H1 (cell line): ENCODE data around the gene TJP3. TPM values are rescaled to one million over a fixed set of nuclear protein-coding genes. Genes with fewer than 3 reads are reported as not detected.

Experiments used
- CTCF ChIP-seq, 3 experiments: IDR thresholded peaks; 1 replicate in 2 of 3; 2 replicates in 1 of 3; pipeline versions ENCODE4 v1.5.1 to v1.6.1; 2011; ENCODE audit warnings: low read length in 3 of 3, mild to moderate bottlenecking in 3 of 3, inconsistent platforms in 2 of 3, low read depth in 1 of 3, moderate library complexity in 1 of 3; ENCODE audit not compliant: insufficient read depth in 1 of 3; ENCODE audit errors: control extremely low read depth in 1 of 3
- EGR1 ChIP-seq: IDR thresholded peaks from 2 replicates; pipeline ENCODE4 v1.6.1; 2011; ENCODE audit warnings: low read depth, low read length, borderline replicate concordance
- RAD21 ChIP-seq, 2 experiments: IDR thresholded peaks in 1 of 2; conservative IDR thresholded peaks in 1 of 2; 2 replicates each; pipeline ENCODE4 v1.6.1; 2011; ENCODE audit warnings: low read depth in 2 of 2, low read length in 2 of 2, improper control_type of control experiment in 1 of 2, inconsistent platforms in 1 of 2, mild to moderate bottlenecking in 1 of 2, moderate library complexity in 1 of 2
- SUZ12 ChIP-seq: fragments of 200-600 bp; sonication (generic); IDR thresholded peaks from 2 replicates; pipeline ENCODE4 v1.6.1; 2012; ENCODE audit warnings: mild to moderate bottlenecking, inconsistent platforms, low read length, moderate library complexity, mixed read lengths
- TCF12 ChIP-seq: IDR thresholded peaks from 2 replicates; pipeline ENCODE4 v1.6.1; 2011; ENCODE audit warnings: low read depth, mild to moderate bottlenecking, low read length
- YY1 ChIP-seq: IDR thresholded peaks from 2 replicates; pipeline ENCODE4 v1.6.1; 2011; ENCODE audit warnings: low read depth, mild to moderate bottlenecking, low read length
- polyA plus RNA-seq, 7 experiments: library from polyadenylated mRNA; depleted of rRNA in 3 of 7; stranded (reverse) in 5 of 7; unstranded in 2 of 7; fragments of >200 nt in 5 of 7; fragments of 200-250 nt in 2 of 7; gene quantifications; 1 replicate in 5 of 7; 2 replicates in 1 of 7; 4 replicates in 1 of 7; pipeline versions ENCODE4 v1.2.1 to v1.2.3, GENCODE V29; 2011 to 2013; ENCODE audit warnings: missing spikeins in 2 of 7, mixed read lengths in 2 of 7
- total RNA-seq: library from RNA; stranded (reverse); fragmentation: NEBNext Ultra II Directional; extraction: Animal tissue kit (Norgen Biotek cat#: 25700); gene quantifications from 2 replicates; pipeline ENCODE4 v1.2.1, GENCODE V29; 2021

The TJP3 gene
- total and polyA plus RNA-seq, 2 of the 8 experiments (the other 6 are each of a cell fraction or from before 2014, with no cell fraction given) = 17.1 to 26.1 TPM

GRCh38 chr19:3660493-3661219 lies 47.5 kb upstream of the TJP3 start (continued):
- TF ChIP-seq RAD21 (IDR thresholded peaks at IDR 0.05 in 1 of 2, conservative IDR thresholded peaks at IDR 0.05 in 1 of 2; ENCODE audit: low read depth in 2 of 2, low read length in 2 of 2) (no peak), TCF12 (no peak), EGR1 (no peak), CTCF (IDR thresholded peaks at IDR 0.05; ENCODE audit: control extremely low read depth in 1 of 3, insufficient read depth in 1 of 3, low read depth in 1 of 3, low read length in 3 of 3) (no peak), YY1 (no peak), SUZ12 (no peak)
